22Rv1 (cell line): ENCODE data around the gene OR5AC2.

ENCODE experiments used
- H3K27ac ChIP-seq: fragments of 450-650 bp; 2 replicates; pipeline ENCODE4 v1.5.1; 2017
- ZFX ChIP-seq: fragments of 450-650 bp; IDR thresholded peaks from 2 replicates; pipeline ENCODE4 v1.6.1; 2017; ENCODE audit warnings: antibody characterized with exemption, borderline replicate concordance
- TF ChIP-seq, protein P1 (sequence below): fragments of 450-650 bp; IDR thresholded peaks from 2 replicates; pipeline ENCODE4 v1.5.1; 2017; ENCODE audit warnings: mild to moderate bottlenecking

Gene OR5AC2

DNA sequence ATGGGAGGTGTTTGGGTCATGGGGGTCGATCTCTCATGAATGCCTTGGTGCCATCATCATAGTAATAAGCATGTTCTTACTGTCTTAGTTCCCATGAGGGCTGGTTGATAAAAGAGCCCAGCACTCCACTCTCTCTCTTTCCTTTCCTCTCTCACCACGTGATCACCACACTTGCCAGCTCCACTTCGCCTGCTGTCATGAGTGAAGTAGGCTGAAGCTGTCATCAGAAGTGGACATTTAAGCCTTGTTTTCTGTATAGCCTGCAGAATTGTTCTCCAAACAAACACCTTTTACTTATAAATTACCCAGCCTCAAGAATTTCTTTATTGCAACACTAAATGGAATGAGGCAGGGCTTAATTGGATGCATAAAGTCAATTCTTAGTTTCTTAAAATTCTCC lies 49.7 kb downstream of the OR5AC2 start:
- H3K27ac ChIP-seq: no peak overlapping the region
- TF ChIP-seq, protein P1, sequence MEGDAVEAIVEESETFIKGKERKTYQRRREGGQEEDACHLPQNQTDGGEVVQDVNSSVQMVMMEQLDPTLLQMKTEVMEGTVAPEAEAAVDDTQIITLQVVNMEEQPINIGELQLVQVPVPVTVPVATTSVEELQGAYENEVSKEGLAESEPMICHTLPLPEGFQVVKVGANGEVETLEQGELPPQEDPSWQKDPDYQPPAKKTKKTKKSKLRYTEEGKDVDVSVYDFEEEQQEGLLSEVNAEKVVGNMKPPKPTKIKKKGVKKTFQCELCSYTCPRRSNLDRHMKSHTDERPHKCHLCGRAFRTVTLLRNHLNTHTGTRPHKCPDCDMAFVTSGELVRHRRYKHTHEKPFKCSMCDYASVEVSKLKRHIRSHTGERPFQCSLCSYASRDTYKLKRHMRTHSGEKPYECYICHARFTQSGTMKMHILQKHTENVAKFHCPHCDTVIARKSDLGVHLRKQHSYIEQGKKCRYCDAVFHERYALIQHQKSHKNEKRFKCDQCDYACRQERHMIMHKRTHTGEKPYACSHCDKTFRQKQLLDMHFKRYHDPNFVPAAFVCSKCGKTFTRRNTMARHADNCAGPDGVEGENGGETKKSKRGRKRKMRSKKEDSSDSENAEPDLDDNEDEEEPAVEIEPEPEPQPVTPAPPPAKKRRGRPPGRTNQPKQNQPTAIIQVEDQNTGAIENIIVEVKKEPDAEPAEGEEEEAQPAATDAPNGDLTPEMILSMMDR: no peak
- TF ChIP-seq ZFX: no peak
